ENCODE data around the gene ZNF750. TPM values are rescaled to one million over a fixed set of nuclear protein-coding genes. Genes with fewer than 3 reads are reported as not detected.

Gene ZNF750
- total RNA-seq, 1 donor from 2014 or later, result 83.0 TPM

DNA sequence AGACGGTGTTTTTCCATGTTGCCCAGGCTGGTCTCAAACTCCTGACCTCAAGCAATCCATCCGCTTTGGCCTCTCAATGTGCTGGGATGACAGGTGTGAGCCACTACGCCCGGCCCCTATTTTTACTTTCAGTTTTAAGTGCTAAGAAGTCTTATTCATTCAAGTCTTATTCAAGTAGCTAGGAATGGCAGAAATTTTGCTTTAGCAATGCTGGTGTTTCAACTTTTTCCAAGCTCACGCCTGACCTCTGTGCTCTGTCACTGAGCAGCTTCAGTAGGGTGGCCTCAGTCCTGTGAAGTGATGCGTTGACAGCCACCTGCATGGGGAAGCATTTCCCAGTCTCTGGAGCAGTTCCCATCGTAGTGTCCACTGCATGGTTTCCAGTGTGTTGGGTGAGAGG, 12.9 kb downstream of the ZNF750 start:
- intact Hi-C loops (cut with DNase I), result loop anchor here (5.0 kb wide), 1 partner anchor 180 kb away; the partner anchor contains the start of gene WDR45B
- Histone ChIP-seq H3K36me3 (peaks cover 0 to 17% of the 10 kb centered on the region in 2 donors), H3K9me3 (no peaks in the 10 kb centered on the region), H3K27me3 (no peaks in the 10 kb centered on the region), H3K27ac (no peak overlapping the region), H3K4me3 (no peak overlapping the region), H3K4me1 (peaks cover 6% of the 10 kb centered on the region)
- TF ChIP-seq, protein P1, sequence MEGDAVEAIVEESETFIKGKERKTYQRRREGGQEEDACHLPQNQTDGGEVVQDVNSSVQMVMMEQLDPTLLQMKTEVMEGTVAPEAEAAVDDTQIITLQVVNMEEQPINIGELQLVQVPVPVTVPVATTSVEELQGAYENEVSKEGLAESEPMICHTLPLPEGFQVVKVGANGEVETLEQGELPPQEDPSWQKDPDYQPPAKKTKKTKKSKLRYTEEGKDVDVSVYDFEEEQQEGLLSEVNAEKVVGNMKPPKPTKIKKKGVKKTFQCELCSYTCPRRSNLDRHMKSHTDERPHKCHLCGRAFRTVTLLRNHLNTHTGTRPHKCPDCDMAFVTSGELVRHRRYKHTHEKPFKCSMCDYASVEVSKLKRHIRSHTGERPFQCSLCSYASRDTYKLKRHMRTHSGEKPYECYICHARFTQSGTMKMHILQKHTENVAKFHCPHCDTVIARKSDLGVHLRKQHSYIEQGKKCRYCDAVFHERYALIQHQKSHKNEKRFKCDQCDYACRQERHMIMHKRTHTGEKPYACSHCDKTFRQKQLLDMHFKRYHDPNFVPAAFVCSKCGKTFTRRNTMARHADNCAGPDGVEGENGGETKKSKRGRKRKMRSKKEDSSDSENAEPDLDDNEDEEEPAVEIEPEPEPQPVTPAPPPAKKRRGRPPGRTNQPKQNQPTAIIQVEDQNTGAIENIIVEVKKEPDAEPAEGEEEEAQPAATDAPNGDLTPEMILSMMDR (IDR thresholded peaks at IDR 0.05), result no peak
- no peak for TF ChIP-seq POLR2AphosphoS5 (IDR thresholded peaks at IDR 0.05; ENCODE audit: insufficient read depth in 1 of 2, low read depth in 1 of 2)
- TF ChIP-seq POLR2A (IDR thresholded peaks at IDR 0.05), result no peak
- DNase-seq (ENCODE audit: extremely low spot score in 2 of 2), result no peak

DNA sequence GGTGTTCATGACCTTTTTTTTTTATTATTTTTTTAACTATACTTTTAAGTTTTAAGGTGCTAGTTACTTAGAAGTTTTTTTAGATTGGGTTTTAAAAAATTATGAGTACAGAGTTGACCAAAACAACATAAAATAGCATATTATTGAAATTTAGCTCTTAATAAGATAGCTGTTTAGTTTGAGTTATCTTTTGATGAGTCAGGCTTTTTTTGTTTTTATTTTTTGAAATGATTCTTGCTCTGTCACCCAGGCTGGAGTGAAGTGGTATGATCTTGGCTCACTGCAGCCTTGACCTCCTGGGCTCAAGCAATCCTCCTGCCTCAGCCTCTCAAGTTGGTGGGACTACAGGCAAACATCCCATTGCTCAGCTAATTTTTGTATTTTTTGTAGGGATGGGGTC, 13.6 kb downstream of the ZNF750 start:
- no peak overlapping the region for H3K27ac ChIP-seq
- H3K36me3 ChIP-seq, result peaks cover 0 to 12% of the 10 kb centered on the region in 2 donors
- intact Hi-C loops (cut with DNase I), result loop anchor here (5.0 kb wide), 1 partner anchor 179 kb away; the partner anchor contains the start of gene WDR45B
- H3K9me3 ChIP-seq, result no peaks in the 10 kb centered on the region
- H3K4me1 ChIP-seq, result peaks cover 6% of the 10 kb centered on the region
- H3K27me3 ChIP-seq, result no peaks in the 10 kb centered on the region
- no peak for DNase-seq (ENCODE audit: extremely low spot score in 2 of 2)
- H3K4me3 ChIP-seq, result no peak overlapping the region
- TF ChIP-seq POLR2AphosphoS5 (IDR thresholded peaks at IDR 0.05; ENCODE audit: insufficient read depth in 1 of 2, low read depth in 1 of 2), result no peak
- no peak for TF ChIP-seq POLR2A (IDR thresholded peaks at IDR 0.05)
- TF ChIP-seq, protein P1 (IDR thresholded peaks at IDR 0.05), result no peak

DNA sequence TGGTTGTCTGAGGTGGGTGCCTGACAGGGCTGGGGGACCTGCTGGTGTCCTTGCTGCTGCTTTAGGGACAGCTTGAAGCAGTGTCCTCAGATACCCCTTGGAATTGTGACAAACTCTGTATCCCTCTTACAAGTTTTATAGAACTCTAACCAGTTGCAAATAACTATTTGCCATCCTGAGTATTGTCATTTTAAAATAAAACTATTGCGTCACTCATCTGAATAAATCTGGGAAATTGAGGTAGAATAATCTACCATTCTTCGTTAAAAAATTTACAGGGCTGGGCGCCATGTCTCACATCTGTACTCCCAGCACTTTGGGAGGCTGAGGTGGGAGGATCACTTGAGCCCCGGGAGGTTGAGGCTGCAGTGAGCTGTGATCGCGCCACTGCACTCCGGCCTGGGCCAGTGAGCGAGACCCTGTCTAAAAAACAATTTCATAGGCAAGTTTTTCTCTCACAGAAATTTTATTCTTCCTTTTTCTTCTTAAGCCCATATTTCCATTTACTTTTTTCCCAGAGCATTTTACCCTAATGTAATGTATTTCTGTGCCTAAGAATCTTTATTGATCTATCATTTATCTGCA, 14.2 kb downstream of the ZNF750 start:
- no peak overlapping the region for H3K27ac ChIP-seq
- intact Hi-C loops (cut with DNase I), result loop anchor here (5.0 kb wide), 1 partner anchor 178 kb away; the partner anchor contains the start of gene WDR45B
- H3K9me3 ChIP-seq, result no peaks in the 10 kb centered on the region
- DNase-seq (ENCODE audit: extremely low spot score in 2 of 2), result no peak
- peaks cover 6% of the 10 kb centered on the region for H3K4me1 ChIP-seq
- no peak for TF ChIP-seq POLR2AphosphoS5 (IDR thresholded peaks at IDR 0.05; ENCODE audit: insufficient read depth in 1 of 2, low read depth in 1 of 2)
- TF ChIP-seq, protein P1 (IDR thresholded peaks at IDR 0.05), result no peak
- TF ChIP-seq POLR2A (IDR thresholded peaks at IDR 0.05), result no peak
- H3K27me3 ChIP-seq, result no peaks in the 10 kb centered on the region
- no peak overlapping the region for H3K4me3 ChIP-seq
- H3K36me3 ChIP-seq, result peaks cover 0 to 9% of the 10 kb centered on the region in 2 donors

DNA sequence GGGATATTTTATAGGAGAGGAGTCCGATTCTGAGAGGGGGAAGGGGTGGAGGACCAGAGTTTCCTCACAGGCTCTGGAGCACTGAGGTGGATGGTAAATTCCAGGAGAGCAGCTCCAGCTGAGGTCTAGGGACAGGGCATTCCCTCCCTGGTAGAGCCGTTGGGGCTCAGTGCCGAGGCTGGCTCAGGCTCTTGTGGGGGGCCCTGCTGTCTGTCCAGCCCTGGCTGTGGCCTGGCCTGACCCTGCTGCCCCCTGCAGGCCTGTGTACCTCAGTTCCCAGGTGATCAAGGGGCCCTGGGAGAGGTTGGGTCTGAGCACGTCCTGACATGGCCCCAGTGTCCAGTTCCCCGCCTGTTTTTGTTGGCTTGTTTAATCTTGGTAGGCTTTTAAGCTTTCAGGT, 16.8 kb downstream of the ZNF750 start:
- intact Hi-C loops (cut with DNase I), result no loop called here
- no peaks in the 10 kb centered on the region for H3K27me3 ChIP-seq
- H3K4me3 ChIP-seq, result no peak overlapping the region
- no peaks in the 10 kb centered on the region for H3K9me3 ChIP-seq
- no peak for TF ChIP-seq POLR2A (IDR thresholded peaks at IDR 0.05)
- TF ChIP-seq POLR2AphosphoS5 (IDR thresholded peaks at IDR 0.05; ENCODE audit: insufficient read depth in 1 of 2, low read depth in 1 of 2), result no peak
- TF ChIP-seq, protein P1 (IDR thresholded peaks at IDR 0.05), result no peak
- peaks cover 0 to 12% of the 10 kb centered on the region in 2 donors for H3K36me3 ChIP-seq
- H3K4me1 ChIP-seq, result no peaks in the 10 kb centered on the region
- no peak overlapping the region for H3K27ac ChIP-seq
- DNase-seq (ENCODE audit: extremely low spot score in 2 of 2), result no peak

DNA sequence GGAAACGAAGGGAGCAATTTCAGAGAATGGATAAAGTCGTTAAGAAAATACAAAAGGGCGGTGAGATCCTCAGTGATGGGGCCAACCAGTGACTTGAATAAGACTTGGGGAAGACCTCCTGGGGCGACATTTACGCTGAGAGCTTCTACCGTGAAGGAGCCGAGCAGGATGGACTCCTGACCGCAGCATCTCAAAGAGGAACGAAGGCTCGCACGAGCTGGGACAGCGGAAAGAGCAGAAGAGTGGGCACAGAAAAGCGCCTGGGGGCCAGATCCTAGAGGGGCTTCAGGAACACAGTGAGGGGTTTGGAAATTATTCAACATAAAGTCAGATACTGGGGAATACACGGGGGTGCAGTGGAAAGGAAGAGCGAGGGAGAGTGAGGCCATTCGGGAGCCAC, 17.5 kb downstream of the ZNF750 start:
- no peak for DNase-seq (ENCODE audit: extremely low spot score in 2 of 2)
- no peaks in the 10 kb centered on the region for H3K9me3 ChIP-seq
- intact Hi-C loops (cut with DNase I), result no loop called here
- no peak overlapping the region for H3K27ac ChIP-seq
- TF ChIP-seq, protein P1 (IDR thresholded peaks at IDR 0.05), result no peak
- no peak for TF ChIP-seq POLR2A (IDR thresholded peaks at IDR 0.05)
- TF ChIP-seq POLR2AphosphoS5 (IDR thresholded peaks at IDR 0.05; ENCODE audit: insufficient read depth in 1 of 2, low read depth in 1 of 2), result no peak
- no peak overlapping the region for H3K4me3 ChIP-seq
- H3K27me3 ChIP-seq, result no peaks in the 10 kb centered on the region
- H3K4me1 ChIP-seq, result no peaks in the 10 kb centered on the region
- peaks cover 0 to 12% of the 10 kb centered on the region in 2 donors for H3K36me3 ChIP-seq
